HG03460 (cell line): ENCODE results near the gene OSM.

Experiments
- ATAC-seq: cut with Tn5 transposase; IDR thresholded peaks from one replicate; pipeline ENCODE4 v1.9.1; 2021; ENCODE audit not compliant: unreplicated experiment

Gene OSM

GRCh38 chr22:30285846-30286200, 19.2 kb upstream of the OSM start:
- ATAC-seq: no peak

- no peak for ATAC-seq
Measured at GRCh38 chr22:30285176-30285845, 18.7 kb upstream of the OSM start.

- no peak for ATAC-seq
Measured at GRCh38 chr22:30284666-30285065, 18.0 kb upstream of the OSM start.

GRCh38 chr22:30284172-30284571, 17.5 kb upstream of the OSM start:
- ATAC-seq: no peak

GRCh38 chr22:30283342-30283741, 16.7 kb upstream of the OSM start:
- ATAC-seq: no peak

GRCh38 chr22:30282616-30283046, 16.0 kb upstream of the OSM start:
- ATAC-seq: no peak

GRCh38 chr22:30280505-30280904, 13.9 kb upstream of the OSM start:
- ATAC-seq: no peak

GRCh38 chr22:30279932-30280331, 13.3 kb upstream of the OSM start:
- no peak for ATAC-seq

- ATAC-seq: no peak
Measured at GRCh38 chr22:30279046-30279788, 12.6 kb upstream of the OSM start.

- no peak for ATAC-seq
Measured at GRCh38 chr22:30277547-30278344, 11.1 kb upstream of the OSM start.

GRCh38 chr22:30276039-30276438, 9.4 kb upstream of the OSM start:
- no peak for ATAC-seq

GRCh38 chr22:30275625-30276024, 9.0 kb upstream of the OSM start:
- no peak for ATAC-seq

GRCh38 chr22:30274437-30274812, 7.8 kb upstream of the OSM start:
- no peak for ATAC-seq

- ATAC-seq: no peak
Measured at GRCh38 chr22:30273711-30274436, 7.2 kb upstream of the OSM start.

- ATAC-seq: no peak
Measured at GRCh38 chr22:30272781-30273601, 6.3 kb upstream of the OSM start.

- ATAC-seq: no peak
Measured at GRCh38 chr22:30270832-30271231, 4.2 kb upstream of the OSM start.

- ATAC-seq: no peak
Measured at GRCh38 chr22:30268331-30268730, 1.7 kb upstream of the OSM start.

GRCh38 chr22:30267382-30268302, 991 bp upstream of the OSM start:
- ATAC-seq: no peak

GRCh38 chr22:30265823-30266444, 717 bp downstream of the OSM start:
- peak; percentile 61 for ATAC-seq
